ENCODE data around the gene ZER1. TPM values are rescaled to one million over a fixed set of nuclear protein-coding genes. Genes with fewer than 3 reads are reported as not detected.

Gene ZER1
- total RNA-seq, 3 donors from 2014 or later, result 31.2 to 42.9 (median 34.1) TPM

DNA sequence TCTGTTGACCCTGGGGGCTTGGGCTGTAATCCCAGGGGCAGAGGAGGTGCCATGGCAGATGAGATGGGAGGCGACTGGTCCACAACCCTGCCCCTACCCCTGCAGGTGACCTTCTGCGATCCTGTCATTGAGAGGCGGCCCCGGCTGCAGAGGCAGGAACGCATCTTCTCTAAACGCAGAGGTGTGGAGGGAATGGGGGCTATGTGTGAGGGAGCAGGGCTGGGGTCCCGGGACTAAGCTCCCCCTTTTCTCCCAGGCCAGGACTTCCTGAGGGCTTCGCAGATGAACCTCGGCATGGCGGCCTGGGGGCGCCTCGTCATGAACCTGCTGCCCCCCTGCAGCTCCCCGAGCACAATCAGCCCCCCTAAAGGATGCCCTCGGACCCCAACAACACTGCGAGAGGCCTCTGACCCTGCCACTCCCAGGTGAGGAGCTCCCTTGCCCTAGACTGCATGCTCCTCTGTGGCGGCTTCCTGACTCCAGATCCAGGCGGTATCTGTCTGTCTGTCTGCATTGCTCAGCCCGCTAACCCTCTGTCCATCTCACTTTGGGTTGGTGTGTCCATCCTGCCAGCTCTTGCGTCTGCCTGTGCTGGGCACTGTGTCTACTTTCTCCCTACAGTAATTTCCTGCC lies 57.7 kb downstream of the ZER1 start:
- H3K27me3 ChIP-seq, result no peaks in the 10 kb centered on the region
- no peak overlapping the region for H3K27ac ChIP-seq
- no peak overlapping the region for H3K4me3 ChIP-seq
- no peaks in the 10 kb centered on the region for H3K4me1 ChIP-seq
- H3K36me3 ChIP-seq, result no peaks in the 10 kb centered on the region
- no peak for TF ChIP-seq POLR2AphosphoS5 (IDR thresholded peaks at IDR 0.05)
- no peak for TF ChIP-seq POLR2A (IDR thresholded peaks at IDR 0.05)
- TF ChIP-seq, protein P1, sequence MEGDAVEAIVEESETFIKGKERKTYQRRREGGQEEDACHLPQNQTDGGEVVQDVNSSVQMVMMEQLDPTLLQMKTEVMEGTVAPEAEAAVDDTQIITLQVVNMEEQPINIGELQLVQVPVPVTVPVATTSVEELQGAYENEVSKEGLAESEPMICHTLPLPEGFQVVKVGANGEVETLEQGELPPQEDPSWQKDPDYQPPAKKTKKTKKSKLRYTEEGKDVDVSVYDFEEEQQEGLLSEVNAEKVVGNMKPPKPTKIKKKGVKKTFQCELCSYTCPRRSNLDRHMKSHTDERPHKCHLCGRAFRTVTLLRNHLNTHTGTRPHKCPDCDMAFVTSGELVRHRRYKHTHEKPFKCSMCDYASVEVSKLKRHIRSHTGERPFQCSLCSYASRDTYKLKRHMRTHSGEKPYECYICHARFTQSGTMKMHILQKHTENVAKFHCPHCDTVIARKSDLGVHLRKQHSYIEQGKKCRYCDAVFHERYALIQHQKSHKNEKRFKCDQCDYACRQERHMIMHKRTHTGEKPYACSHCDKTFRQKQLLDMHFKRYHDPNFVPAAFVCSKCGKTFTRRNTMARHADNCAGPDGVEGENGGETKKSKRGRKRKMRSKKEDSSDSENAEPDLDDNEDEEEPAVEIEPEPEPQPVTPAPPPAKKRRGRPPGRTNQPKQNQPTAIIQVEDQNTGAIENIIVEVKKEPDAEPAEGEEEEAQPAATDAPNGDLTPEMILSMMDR (IDR thresholded peaks at IDR 0.05), result no peak
- DNase-seq (ENCODE audit: low spot score in 2 of 2), result no peak
- intact Hi-C loops (cut with DNase I; ENCODE audit: low total_unique reads), result no loop called here
- H3K9me3 ChIP-seq, result no peaks in the 10 kb centered on the region

GRCh38 chr9:128713411-128713780 lies 58.3 kb downstream of the ZER1 start:
- Histone ChIP-seq H3K4me3 (no peak overlapping the region), H3K9me3 (no peaks in the 10 kb centered on the region), H3K27ac (no peak overlapping the region), H3K36me3 (no peaks in the 10 kb centered on the region), H3K27me3 (no peaks in the 10 kb centered on the region), H3K4me1 (no peaks in the 10 kb centered on the region)
- DNase-seq (ENCODE audit: low spot score in 2 of 2), result no peak
- intact Hi-C loops (cut with DNase I; ENCODE audit: low total_unique reads), result no loop called here
- TF ChIP-seq, protein P1 (IDR thresholded peaks at IDR 0.05), result no peak
- TF ChIP-seq POLR2AphosphoS5 (IDR thresholded peaks at IDR 0.05) (no peak), POLR2A (IDR thresholded peaks at IDR 0.05) (no peak)

GRCh38 chr9:128712451-128713410 lies 59.0 kb downstream of the ZER1 start:
- TF ChIP-seq, protein P1 (IDR thresholded peaks at IDR 0.05), result no peak
- TF ChIP-seq POLR2A (IDR thresholded peaks at IDR 0.05) (no peak), POLR2AphosphoS5 (IDR thresholded peaks at IDR 0.05) (no peak)
- H3K9me3 ChIP-seq, result no peaks in the 10 kb centered on the region
- H3K27me3 ChIP-seq, result no peaks in the 10 kb centered on the region
- H3K4me3 ChIP-seq, result no peak overlapping the region
- no peak overlapping the region for H3K27ac ChIP-seq
- intact Hi-C loops (cut with DNase I; ENCODE audit: low total_unique reads), result no loop called here
- no peaks in the 10 kb centered on the region for H3K36me3 ChIP-seq
- DNase-seq (ENCODE audit: low spot score in 2 of 2), result no peak
- H3K4me1 ChIP-seq, result no peaks in the 10 kb centered on the region

DNA sequence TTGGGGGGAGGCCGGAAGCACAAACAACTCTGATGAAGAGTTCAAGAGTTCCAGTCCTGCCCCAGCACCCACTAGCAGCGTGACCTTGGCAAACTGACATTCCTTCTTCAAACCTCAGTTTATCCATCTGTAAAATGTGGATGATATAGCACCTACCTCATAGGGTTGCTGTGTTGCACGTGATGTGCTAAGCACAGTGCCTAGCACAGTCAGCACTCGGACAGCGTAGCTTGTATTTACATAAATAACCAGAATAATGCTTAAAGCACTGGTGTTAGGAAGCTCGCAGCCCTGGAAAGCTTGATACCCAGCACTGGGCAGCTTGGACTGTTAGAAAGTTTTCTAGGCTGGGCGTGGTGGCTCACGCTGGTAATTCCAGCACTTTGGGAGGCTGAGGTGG lies 64.3 kb downstream of the ZER1 start:
- no peak overlapping the region for H3K4me3 ChIP-seq
- H3K9me3 ChIP-seq, result no peaks in the 10 kb centered on the region
- intact Hi-C loops (cut with DNase I; ENCODE audit: low total_unique reads), result no loop called here
- H3K27ac ChIP-seq, result no peak overlapping the region
- TF ChIP-seq, protein P1 (IDR thresholded peaks at IDR 0.05), result no peak
- no peak for TF ChIP-seq POLR2A (IDR thresholded peaks at IDR 0.05)
- TF ChIP-seq POLR2AphosphoS5 (IDR thresholded peaks at IDR 0.05), result no peak
- H3K27me3 ChIP-seq, result no peaks in the 10 kb centered on the region
- no peaks in the 10 kb centered on the region for H3K36me3 ChIP-seq
- no peaks in the 10 kb centered on the region for H3K4me1 ChIP-seq
- no peak for DNase-seq (ENCODE audit: low spot score in 2 of 2)

Measured in breast epithelium (tissue), 4 donors.